Epithelial cell of prostate (primary cell): ENCODE results near the gene TAB2.

Experiments
- DNase-seq: peaks from one replicate; pipeline ENCODE4 v3.0.0-alpha.2; 2011; ENCODE audit warnings: low read depth, low spot score
- H3K27ac ChIP-seq: fragments of 450-650 bp; 2 replicates; pipeline ENCODE4 v1.5.1; 2017; ENCODE audit warnings: mild to moderate bottlenecking

The TAB2 gene

GRCh38 chr6:149317644-149318571 is at the start of gene TAB2:
TSS of gene TAB2 (plus strand) at chr6:149317712. CDS start at chr6:149369998, 52,286 bp downstream.
- no peak for DNase-seq
- H3K27ac ChIP-seq = peak within 1 kb of the TSS; percentile 86

GRCh38 chr6:149268146-149268545 is 49.4 kb upstream of the TAB2 start:
- DNase-seq = no peak
- no peak overlapping the region for H3K27ac ChIP-seq

- H3K27ac ChIP-seq = no peak overlapping the region
- no peak for DNase-seq
Measured at GRCh38 chr6:149268768-149269167, 48.7 kb upstream of the TAB2 start.

- H3K27ac ChIP-seq = no peak overlapping the region
Measured at GRCh38 chr6:149270616-149271015, 46.9 kb upstream of the TAB2 start.

GRCh38 chr6:149271348-149272340 is 45.9 kb upstream of the TAB2 start:
- H3K27ac ChIP-seq = no peak overlapping the region
- DNase-seq = no peak

More at GRCh38 chr6:149270616-149271015, 46.9 kb upstream of the TAB2 start:
- no peak for DNase-seq

GRCh38 chr6:149273318-149273717 is 44.2 kb upstream of the TAB2 start:
- no peak for DNase-seq
- no peak overlapping the region for H3K27ac ChIP-seq

GRCh38 chr6:149275621-149276020 is 41.9 kb upstream of the TAB2 start:
- no peak for DNase-seq
- no peak overlapping the region for H3K27ac ChIP-seq

GRCh38 chr6:149277621-149278020 is 39.9 kb upstream of the TAB2 start:
- no peak overlapping the region for H3K27ac ChIP-seq
- DNase-seq = no peak

GRCh38 chr6:149278997-149279396 is 38.5 kb upstream of the TAB2 start:
- no peak for DNase-seq
- H3K27ac ChIP-seq = no peak overlapping the region

- peak overlapping the region; percentile 2 for H3K27ac ChIP-seq
- peak; percentile 68 for DNase-seq
Measured at GRCh38 chr6:149284904-149285303, 32.6 kb upstream of the TAB2 start.

GRCh38 chr6:149285626-149286025 is 31.9 kb upstream of the TAB2 start:
- peak; percentile 83 for DNase-seq
- peak overlapping the region; percentile 2 for H3K27ac ChIP-seq

GRCh38 chr6:149286905-149287304 is 30.6 kb upstream of the TAB2 start:
- H3K27ac ChIP-seq = no peak overlapping the region
- no peak for DNase-seq

GRCh38 chr6:149289192-149289781 is 28.2 kb upstream of the TAB2 start:
- H3K27ac ChIP-seq = no peak overlapping the region
- no peak for DNase-seq

- DNase-seq = no peak
- H3K27ac ChIP-seq = no peak overlapping the region
Measured at GRCh38 chr6:149289966-149290365, 27.5 kb upstream of the TAB2 start.

- peak; percentile 37 for DNase-seq
- H3K27ac ChIP-seq = peak overlapping the region; percentile 47
Measured at GRCh38 chr6:149293244-149293643, 24.3 kb upstream of the TAB2 start.

GRCh38 chr6:149300563-149300962 is 16.9 kb upstream of the TAB2 start:
- DNase-seq = no peak
- no peak overlapping the region for H3K27ac ChIP-seq

- H3K27ac ChIP-seq = no peak overlapping the region
- DNase-seq = no peak
Measured at GRCh38 chr6:149302723-149303122, 14.8 kb upstream of the TAB2 start.

GRCh38 chr6:149303468-149303867 is 14.0 kb upstream of the TAB2 start:
- no peak for DNase-seq
- H3K27ac ChIP-seq = no peak overlapping the region

GRCh38 chr6:149305372-149305771 is 12.1 kb upstream of the TAB2 start:
- DNase-seq = no peak
- H3K27ac ChIP-seq = no peak overlapping the region

GRCh38 chr6:149306967-149307366 is 10.5 kb upstream of the TAB2 start:
- no peak for DNase-seq
- H3K27ac ChIP-seq = no peak overlapping the region
